GM19395 (cell line): Measurements from ENCODE around the gene ARFGAP1.

ENCODE experiments used
- ATAC-seq: cut with Tn5 transposase; IDR thresholded peaks from one replicate; pipeline ENCODE4 v1.9.1; 2021; ENCODE audit warnings: mild to moderate bottlenecking, moderate library complexity; ENCODE audit not compliant: unreplicated experiment

Gene ARFGAP1

GRCh38 chr20:63272105-63273058 is at the start of gene ARFGAP1:
ARFGAP1 (plus strand) TSS chr20:63272813; CDS start chr20:63275581, 2,768 bp downstream.
- peak; percentile 88 for ATAC-seq

GRCh38 chr20:63223121-63223825 is 49.3 kb upstream of the ARFGAP1 start:
- no peak for ATAC-seq

- ATAC-seq: no peak
Observed at GRCh38 chr20:63223826-63224207, 48.8 kb upstream of the ARFGAP1 start.

- ATAC-seq: no peak
Observed at GRCh38 chr20:63224412-63225081, 48.1 kb upstream of the ARFGAP1 start.

- ATAC-seq: no peak
Observed at GRCh38 chr20:63225082-63225454, 47.5 kb upstream of the ARFGAP1 start.

GRCh38 chr20:63226042-63226943 is 46.3 kb upstream of the ARFGAP1 start:
- no peak for ATAC-seq

- ATAC-seq: no peak
Observed at GRCh38 chr20:63227260-63227659, 45.4 kb upstream of the ARFGAP1 start.

- no peak for ATAC-seq
Observed at GRCh38 chr20:63228806-63229205, 43.8 kb upstream of the ARFGAP1 start.

- ATAC-seq: no peak
Observed at GRCh38 chr20:63230800-63231268, 41.8 kb upstream of the ARFGAP1 start.

- no peak for ATAC-seq
Observed at GRCh38 chr20:63232235-63233060, 40.2 kb upstream of the ARFGAP1 start.

GRCh38 chr20:63233061-63233344 is 39.6 kb upstream of the ARFGAP1 start:
- ATAC-seq: no peak

- ATAC-seq: no peak
Observed at GRCh38 chr20:63233924-63234323, 38.7 kb upstream of the ARFGAP1 start.

- ATAC-seq: no peak
Observed at GRCh38 chr20:63234693-63235398, 37.8 kb upstream of the ARFGAP1 start.

- ATAC-seq: no peak
Observed at GRCh38 chr20:63235399-63235983, 37.1 kb upstream of the ARFGAP1 start, which contains the start of gene BIRC7. BIRC7 (plus strand) TSS chr20:63235905; CDS start chr20:63236097, 192 bp downstream.

GRCh38 chr20:63236116-63236837 is 36.3 kb upstream of the ARFGAP1 start:
- ATAC-seq: no peak

- ATAC-seq: no peak
Observed at GRCh38 chr20:63238031-63238430, 34.6 kb upstream of the ARFGAP1 start.

GRCh38 chr20:63238514-63239125 is 34.0 kb upstream of the ARFGAP1 start:
- ATAC-seq: no peak
